HCT116 (cell line): Measurements from ENCODE around the gene NDUFB6. TPM values are rescaled to one million over a fixed set of nuclear protein-coding genes. Genes with fewer than 3 reads are reported as not detected.

ENCODE experiments used
- ATAC-seq: fragments of 200-7000 bp; cut with Tn5 transposase; 2 replicates; pipeline ENCODE4 v1.9.1; 2020; ENCODE audit warnings: mild to moderate bottlenecking, moderate library complexity
- BruUV-seq: library from RNA; stranded (reverse); fragments of 400-500 nt; replicated peaks from 2 replicates; lab custom pipeline; 2021; lab: Mats Ljungman, UMichigan
- CTCF ChIA-PET: fragments of 300-600 bp; sonication (Branson Sonifier 250); formaldehyde crosslinking; loops from one replicate; lab custom pipeline; 2021; ENCODE audit warnings: antibody characterized with exemption; lab: Charles Lee
- POLR2A ChIA-PET: fragments of 300-600, 350-600 bp; sonication (Branson Sonifier 250); formaldehyde crosslinking; loops from one replicate; lab custom pipeline; 2021; ENCODE audit warnings: antibody characterized with exemption; lab: Charles Lee
- RAD21 ChIA-PET, 2 experiments: fragments of 300-600 bp; sonication (Branson Sonifier 250); formaldehyde crosslinking; loops; one replicate each; lab custom pipeline; 2023; ENCODE audit warnings: low total read pairs in 2 of 2; ENCODE audit not compliant: uncharacterized antibody in 2 of 2, unreplicated experiment in 2 of 2, low non-redundant PET in 1 of 2; lab: Charles Lee
- DNase-seq: peaks from one replicate; pipeline ENCODE4 v3.0.0-alpha.2; 2010; ENCODE audit warnings: low read depth, low spot score
- H2AFZ ChIP-seq: fragments of 200-600 bp; shearing (Covaris generic), sonication (generic); 2 replicates; pipeline ENCODE4 v1.6.1; 2017; ENCODE audit warnings: low read depth, mixed run types, mixed read lengths, antibody characterized with exemption, low read length; ENCODE audit not compliant: poor library complexity, severe bottlenecking
- H3K27ac ChIP-seq: 2 replicates; pipeline ENCODE4 v1.5.1; 2012; ENCODE audit warnings: low read depth, low read length
- H3K27me3 ChIP-seq: fragments of 200-600 bp; sonication (generic); 2 replicates; pipeline ENCODE4 v1.6.1; 2016; ENCODE audit warnings: mixed run types, low read length, mixed read lengths; ENCODE audit not compliant: insufficient read depth
- H3K36me3 ChIP-seq, 2 experiments: fragments of 200-500 bp in 1 of 2; fragments of 200-600 bp in 1 of 2; sonication (Bioruptor generic) in 1 of 2; sonication (generic) in 1 of 2; 2 replicates each; pipeline versions ENCODE4 v1.5.1 to v1.6.1; 2014 to 2016; ENCODE audit warnings: low read length in 2 of 2, inconsistent platforms in 1 of 2, mixed read lengths in 1 of 2, mixed run types in 1 of 2; ENCODE audit not compliant: insufficient read depth in 2 of 2, control insufficient read depth in 1 of 2
- H3K4me1 ChIP-seq, 2 experiments: fragments of 200-600 bp in 1 of 2; sonication (generic) in 1 of 2; 2 replicates each; pipeline versions ENCODE4 v1.5.1 to v1.6.1; 2012 to 2017; ENCODE audit warnings: low read length in 2 of 2, inconsistent platforms in 1 of 2, mild to moderate bottlenecking in 1 of 2, mixed read lengths in 1 of 2, mixed run types in 1 of 2, moderate library complexity in 1 of 2; ENCODE audit not compliant: insufficient read depth in 2 of 2, control insufficient read depth in 1 of 2
- H3K4me2 ChIP-seq: fragments of 200-600 bp; sonication (generic); 2 replicates; pipeline ENCODE4 v1.6.1; 2017; ENCODE audit warnings: mixed run types, low read length, mixed read lengths
- H3K4me3 ChIP-seq, 2 experiments: fragments of 200-600 bp in 1 of 2; sonication (generic) in 1 of 2; replicated peaks in 1 of 2; 2 replicates each; pipeline ENCODE4 v1.5.1; 2011 to 2016; ENCODE audit warnings: low read length in 2 of 2, control low read depth in 1 of 2, low read depth in 1 of 2, mild to moderate bottlenecking in 1 of 2, mixed read lengths in 1 of 2, mixed run types in 1 of 2
- H3K79me2 ChIP-seq: fragments of 200-600 bp; sonication (generic); 2 replicates; pipeline ENCODE4 v1.6.1; 2017; ENCODE audit warnings: mild to moderate bottlenecking, mixed run types, low read length, moderate library complexity, mixed read lengths; ENCODE audit not compliant: insufficient read depth
- H3K9ac ChIP-seq: fragments of 200-600 bp; sonication (generic); 2 replicates; pipeline ENCODE4 v1.6.1; 2016; ENCODE audit warnings: low read length, mixed read lengths
- H3K9me2 ChIP-seq: fragments of 200-600 bp; sonication (generic), shearing (Covaris generic); 2 replicates; pipeline ENCODE4 v1.6.1; 2017; ENCODE audit warnings: mixed run types, mild to moderate bottlenecking, moderate library complexity; ENCODE audit not compliant: insufficient read depth
- H3K9me3 ChIP-seq, 2 experiments: fragments of 200-500 bp in 1 of 2; fragments of 200-600 bp in 1 of 2; sonication (Bioruptor generic) in 1 of 2; sonication (generic) in 1 of 2; 2 replicates each; pipeline ENCODE4 v1.6.1; 2014 to 2017; ENCODE audit warnings: low read length in 2 of 2, mixed read lengths in 2 of 2, inconsistent platforms in 1 of 2, low read depth in 1 of 2, mild to moderate bottlenecking in 1 of 2, mixed run types in 1 of 2, moderate library complexity in 1 of 2; ENCODE audit not compliant: control insufficient read depth in 1 of 2, insufficient read depth in 1 of 2
- H4K20me1 ChIP-seq: fragments of 200-600 bp; sonication (generic), shearing (Covaris generic); 2 replicates; pipeline ENCODE4 v1.6.1; 2017; ENCODE audit warnings: mixed run types, mild to moderate bottlenecking, moderate library complexity; ENCODE audit not compliant: insufficient read depth
- CTCF ChIP-seq, 3 experiments: fragments of 200-600 bp in 1 of 3; sonication (generic) in 1 of 3; IDR thresholded peaks in 2 of 3; conservative IDR thresholded peaks in 1 of 3; 2 replicates each; pipeline ENCODE4 v1.5.1; 2012 to 2017; ENCODE audit warnings: low read depth in 2 of 3, low read length in 2 of 3, antibody characterized with exemption in 1 of 3, borderline replicate concordance in 1 of 3, control low read depth in 1 of 3, mild to moderate bottlenecking in 1 of 3, mixed read lengths in 1 of 3, mixed run types in 1 of 3, moderate library complexity in 1 of 3; ENCODE audit not compliant: insufficient read depth in 1 of 3
- EZH2 ChIP-seq: fragments of 200-600 bp; sonication (generic); IDR thresholded peaks from 2 replicates; pipeline ENCODE4 v1.6.1; 2017; ENCODE audit warnings: antibody characterized with exemption, mixed run types
- EZH2phosphoT487 ChIP-seq: fragments of 200-600 bp; IDR thresholded peaks from 2 replicates; pipeline ENCODE4 v1.6.1; 2018; ENCODE audit warnings: antibody characterized with exemption, borderline replicate concordance
- JUND ChIP-seq: IDR thresholded peaks from 2 replicates; pipeline ENCODE4 v1.6.1; 2012
- MAX ChIP-seq: IDR thresholded peaks from 2 replicates; pipeline ENCODE4 v1.6.1; 2012
- POLR2AphosphoS5 ChIP-seq: IDR thresholded peaks from 2 replicates; pipeline ENCODE4 v1.6.1; 2011; ENCODE audit warnings: mild to moderate bottlenecking, low read depth, low read length, moderate library complexity
- RAD21 ChIP-seq: IDR thresholded peaks from 2 replicates; pipeline ENCODE4 v1.6.1; 2012; ENCODE audit warnings: low read depth, mild to moderate bottlenecking
- SIN3A ChIP-seq: IDR thresholded peaks from 2 replicates; pipeline ENCODE4 v1.6.1; 2012; ENCODE audit warnings: low read depth
- SP1 ChIP-seq: IDR thresholded peaks from 2 replicates; pipeline ENCODE4 v1.6.1; 2012; ENCODE audit warnings: low read depth
- SRF ChIP-seq: IDR thresholded peaks from 2 replicates; pipeline ENCODE4 v1.6.1; 2012; ENCODE audit warnings: low read depth
- ZNF274 ChIP-seq: fragments of 200-500 bp; sonication (Bioruptor generic); IDR thresholded peaks from 2 replicates; pipeline ENCODE4 v1.6.1; 2014; ENCODE audit warnings: mild to moderate bottlenecking, low read depth, low read length, inconsistent platforms
- intact Hi-C: fragments of 100-400 bp; cut with micrococcal nuclease; formaldehyde crosslinking; loops from 2 replicates; pipeline ENCODE4 v1.10.0; 2022
- total RNA-seq: library from RNA; stranded (reverse); gene quantifications from one replicate; pipeline ENCODE4 v1.2.1, GENCODE V29; 2021; ENCODE audit not compliant: unreplicated experiment

Gene NDUFB6
- total RNA-seq, 1 experiment from 2014 or later: 68.9 TPM

- no peaks in the 10 kb centered on the region for H3K9me3 ChIP-seq
- peaks cover 0 to 11% of the 10 kb centered on the region in 2 experiments; a peak in 3 of 4 replicates for H3K36me3 ChIP-seq
- H3K4me2 ChIP-seq: no peak overlapping the region
- no peak for ATAC-seq
- H3K79me2 ChIP-seq: peaks cover 67% of the 10 kb centered on the region
- no peak for TF ChIP-seq CTCF (IDR thresholded peaks at IDR 0.05 in 2 of 3, conservative IDR thresholded peaks at IDR 0.05 in 1 of 3; ENCODE audit: borderline replicate concordance in 1 of 3, insufficient read depth in 1 of 3, low read depth in 2 of 3, low read length in 2 of 3)
- H3K27ac ChIP-seq: no peak overlapping the region
- ChIA-PET RAD21 (no interaction called here), POLR2A (no interaction called here), CTCF (no interaction called here)
- H3K4me1 ChIP-seq: peaks cover 4 to 15% of the 10 kb centered on the region in 2 experiments; a peak in 3 of 4 replicates
- H3K27me3 ChIP-seq: no peaks in the 10 kb centered on the region
- H2AFZ ChIP-seq: no peak overlapping the region
- no peak overlapping the region for H3K4me3 ChIP-seq
- H3K9ac ChIP-seq: no peak overlapping the region
- BruUV-seq: no TSS peak
- no peaks in the 10 kb centered on the region for H3K9me2 ChIP-seq
- intact Hi-C loops: no loop called here
- H4K20me1 ChIP-seq: no peaks in the 10 kb centered on the region
- DNase-seq: no peak
Measured at GRCh38 chr9:32570262-32570661, 2.7 kb downstream of the NDUFB6 start.

GRCh38 chr9:32566770-32567169, 6.2 kb downstream of the NDUFB6 start:
- no peak for ATAC-seq
- CTCF ChIA-PET: interaction anchor here (0.8 kb wide), 1 partner anchor 188 kb away, joined by 3 read pairs; no protein-coding TSS in a partner anchor
- Histone ChIP-seq H3K4me3 (no peak overlapping the region), H3K4me1 (peaks cover 4 to 5% of the 10 kb centered on the region in 2 experiments; a peak in 3 of 4 replicates), H3K27me3 (no peaks in the 10 kb centered on the region), H3K9me2 (no peaks in the 10 kb centered on the region), H3K27ac (no peak overlapping the region), H3K9me3 (no peaks in the 10 kb centered on the region), H2AFZ (no peak overlapping the region), H3K9ac (no peak overlapping the region), H3K79me2 (peaks cover 75% of the 10 kb centered on the region), H4K20me1 (no peaks in the 10 kb centered on the region; the same call in 1 of the 2 replicates), H3K4me2 (no peak overlapping the region), H3K36me3 (peaks cover 0 to 13% of the 10 kb centered on the region in 2 experiments; a peak in 3 of 4 replicates)
- intact Hi-C loops: no loop called here
- no peak for DNase-seq
- RAD21 ChIA-PET: no interaction called here
- TF ChIP-seq ZNF274 (no peak), CTCF (IDR thresholded peaks at IDR 0.05 in 2 of 3, conservative IDR thresholded peaks at IDR 0.05 in 1 of 3; ENCODE audit: borderline replicate concordance in 1 of 3, insufficient read depth in 1 of 3, low read depth in 2 of 3, low read length in 2 of 3) (no peak), EZH2phosphoT487 (no peak), SIN3A (no peak), JUND (no peak), POLR2AphosphoS5 (no peak), MAX (no peak), RAD21 (no peak), SP1 (no peak), SRF (no peak), EZH2 (no peak)
- no TSS peak for BruUV-seq
- POLR2A ChIA-PET: no interaction called here
